Measurements from ENCODE around the gene ABHD17B.
A peak's percentile ranks its signal among the peaks of the same experiment; 100 is the strongest.
"Not testable (repeated sequence)": the region's sequence is repeated elsewhere in the genome, so short reads cannot be mapped to it uniquely, and the experiment has no call there.

ABHD17B gene

DNA sequence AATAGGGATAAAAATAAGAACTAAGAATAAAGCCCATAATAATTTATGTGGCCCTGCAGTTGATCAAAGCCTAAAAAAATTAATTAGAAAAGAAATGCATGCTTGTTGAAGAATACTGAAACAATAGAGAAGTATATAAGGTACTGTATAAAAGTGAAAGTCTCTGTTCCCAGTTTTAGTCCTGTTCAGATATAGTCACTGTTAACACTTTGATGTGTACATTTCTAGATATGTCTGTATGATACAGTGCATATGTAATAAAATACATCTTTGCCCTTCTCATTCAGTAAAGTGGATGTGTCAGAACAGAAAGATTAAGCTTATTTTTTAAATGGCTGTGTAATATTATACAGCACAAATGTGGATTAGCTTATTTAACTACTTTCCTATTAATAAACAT is 4.5 kb upstream of the ABHD17B start:
- no peak for DNase-seq (ENCODE audit: low spot score)

GRCh38 chr9:71911908-71912335 is 929 bp upstream of the ABHD17B start:
- DNase-seq (ENCODE audit: low spot score), result no peak

GRCh38 chr9:71910650-71911060 is 338 bp downstream of the ABHD17B start:
- no peak for DNase-seq (ENCODE audit: low spot score)

DNA sequence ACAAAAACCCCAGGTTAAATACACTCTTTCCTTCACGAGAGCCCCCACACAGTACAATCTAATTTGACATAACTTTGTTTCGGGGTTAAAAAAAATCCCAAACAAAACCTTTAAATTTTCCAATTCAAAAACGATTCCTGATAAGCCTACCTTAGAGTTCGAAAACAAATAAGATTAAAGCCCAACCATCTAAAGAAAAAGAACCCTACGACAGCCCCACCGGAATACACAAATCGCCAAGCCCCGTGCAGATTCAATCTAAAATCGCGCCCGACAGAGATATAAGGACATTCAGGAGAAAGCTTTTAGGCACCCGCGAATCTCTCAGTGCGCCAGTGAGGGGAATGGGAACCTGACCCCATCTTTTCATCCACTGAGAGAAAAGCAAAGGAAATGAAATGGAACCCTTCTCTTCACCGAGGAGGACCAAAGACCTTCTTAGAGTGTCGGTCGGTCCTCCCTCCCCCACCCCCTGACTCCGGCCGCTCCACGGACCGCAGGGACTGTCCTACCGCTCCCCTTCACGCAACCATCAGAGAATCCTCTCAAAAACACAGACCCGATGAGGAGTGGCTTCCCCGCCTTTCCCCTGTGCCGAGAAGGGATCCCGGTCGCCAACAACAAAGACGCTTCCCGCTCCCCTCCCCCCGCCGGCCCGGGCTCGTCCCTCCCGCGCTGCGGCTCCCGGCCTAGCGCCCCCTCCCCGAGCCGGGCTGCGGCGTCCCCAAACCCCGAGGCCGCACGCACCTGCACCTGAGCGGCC is 925 bp downstream of the ABHD17B start:
- DNase-seq (ENCODE audit: low spot score), result peak; percentile 45

- no peak for DNase-seq (ENCODE audit: low spot score)
Measured at GRCh38 chr9:71908825-71909224, 2.2 kb downstream of the ABHD17B start.

GRCh38 chr9:71904076-71904475 is 6.9 kb downstream of the ABHD17B start:
- no peak for DNase-seq (ENCODE audit: low spot score)

- DNase-seq (ENCODE audit: low spot score), result no peak
Measured at GRCh38 chr9:71901695-71902597, 9.0 kb downstream of the ABHD17B start.

DNA sequence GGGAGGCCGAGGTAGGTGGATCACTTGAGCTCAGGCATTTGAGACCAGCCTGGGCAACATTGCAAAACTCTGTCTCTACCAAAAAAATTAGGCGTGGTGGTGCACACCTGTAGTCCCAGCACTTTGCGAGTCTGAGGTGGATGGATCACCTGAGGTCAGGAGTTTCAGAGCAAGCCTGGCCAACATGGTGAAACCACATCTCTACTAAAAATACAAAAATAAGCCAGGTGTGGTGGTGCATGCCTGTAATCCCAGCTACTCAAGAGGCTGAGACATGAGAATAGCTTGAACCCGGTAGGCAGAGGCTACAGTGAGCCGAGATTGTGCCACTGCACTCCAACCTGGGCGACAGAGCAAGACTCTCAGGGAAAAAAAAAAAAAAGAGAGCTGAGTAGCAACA is 12.2 kb downstream of the ABHD17B start:
- DNase-seq (ENCODE audit: low spot score), result not testable (repeated sequence)

DNA sequence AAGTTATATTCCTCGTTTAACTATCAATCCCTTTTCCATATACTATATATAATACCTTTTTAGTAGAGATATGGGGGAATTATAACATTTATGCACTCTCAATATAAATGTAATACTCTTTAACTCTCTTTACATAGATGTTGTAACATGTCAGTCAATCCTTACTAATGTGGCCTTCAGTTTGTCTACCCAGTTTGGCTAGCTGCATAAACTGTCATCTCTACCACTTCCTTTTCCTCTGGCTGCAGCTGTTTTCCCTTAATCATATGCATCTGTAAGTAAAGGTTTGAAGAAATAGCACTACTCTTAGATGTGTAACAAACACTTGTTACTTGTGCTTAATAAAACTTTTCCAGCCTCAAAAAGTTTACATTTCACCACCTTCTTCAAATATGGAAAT is 13.4 kb downstream of the ABHD17B start:
- no peak for DNase-seq (ENCODE audit: low spot score)

- DNase-seq (ENCODE audit: low spot score), result no peak
Measured at GRCh38 chr9:71896761-71897160, 14.2 kb downstream of the ABHD17B start.

DNA sequence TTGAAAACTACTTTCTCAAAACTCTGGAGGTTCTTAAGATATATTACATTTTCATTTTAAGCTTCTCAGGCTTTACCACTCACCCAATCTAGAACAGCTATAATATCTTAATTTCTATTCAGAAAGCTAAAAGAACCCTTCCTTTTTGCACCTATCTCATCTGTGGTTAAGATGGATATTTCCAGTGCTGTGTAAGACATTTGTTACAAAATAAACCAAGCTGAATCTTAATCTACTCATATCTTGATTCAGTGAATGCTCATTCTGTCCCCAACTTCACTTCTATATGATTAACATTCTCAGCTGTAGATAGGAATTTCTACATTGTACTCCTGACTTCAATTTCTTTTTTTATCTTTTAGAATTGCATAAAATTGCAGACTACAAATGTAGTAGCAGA is 15.0 kb downstream of the ABHD17B start:
- no peak for DNase-seq (ENCODE audit: low spot score)

- no peak for DNase-seq (ENCODE audit: low spot score)
Measured at GRCh38 chr9:71895117-71895516, 15.9 kb downstream of the ABHD17B start.

- DNase-seq (ENCODE audit: low spot score), result no peak
Measured at GRCh38 chr9:71891557-71892189, 19.3 kb downstream of the ABHD17B start.

GRCh38 chr9:71890042-71890679 is 20.8 kb downstream of the ABHD17B start:
- DNase-seq (ENCODE audit: low spot score), result no peak

- no peak for DNase-seq (ENCODE audit: low spot score)
Measured at GRCh38 chr9:71887362-71887761, 23.6 kb downstream of the ABHD17B start.

- no peak for DNase-seq (ENCODE audit: low spot score)
Measured at GRCh38 chr9:71886541-71886940, 24.5 kb downstream of the ABHD17B start.

- DNase-seq (ENCODE audit: low spot score), result no peak
Measured at GRCh38 chr9:71886015-71886414, 25.0 kb downstream of the ABHD17B start.

- DNase-seq (ENCODE audit: low spot score), result no peak
Measured at GRCh38 chr9:71885467-71885866, 25.5 kb downstream of the ABHD17B start.

GRCh38 chr9:71884005-71884404 is 27.0 kb downstream of the ABHD17B start:
- DNase-seq (ENCODE audit: low spot score), result no peak

DNA sequence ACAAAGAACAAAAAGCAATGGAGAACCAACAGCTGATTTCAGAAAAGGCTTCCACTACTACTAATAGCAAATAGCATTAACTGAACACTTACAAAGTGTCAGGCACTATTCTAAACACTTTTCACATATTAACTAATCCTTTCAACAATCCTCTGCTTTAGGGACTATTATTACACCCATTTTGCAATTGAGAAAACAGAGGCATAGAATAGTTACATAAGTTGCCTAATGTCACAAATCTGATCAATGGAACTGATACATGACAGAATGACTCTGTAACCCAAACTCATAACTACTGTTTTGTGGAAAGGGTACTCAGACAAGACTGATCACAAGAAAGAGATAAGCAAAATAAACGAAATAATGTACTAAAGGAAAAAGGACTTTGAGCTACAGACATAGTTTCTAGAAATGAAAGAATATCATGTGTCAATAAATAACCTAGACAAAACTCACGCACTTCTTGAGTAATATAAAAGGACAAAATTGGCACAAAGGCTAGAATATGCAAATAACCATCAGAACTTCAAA is 31.3 kb downstream of the ABHD17B start:
- DNase-seq (ENCODE audit: low spot score), result no peak

- DNase-seq (ENCODE audit: low spot score), result no peak
Measured at GRCh38 chr9:71878327-71879274, 32.4 kb downstream of the ABHD17B start.

All from hepatic stellate cell (primary cell).